ENCODE measurements around the gene PCSK5. TPM values are rescaled to one million over a fixed set of nuclear protein-coding genes. Genes with fewer than 3 reads are reported as not detected.

PCSK5 gene
- total and polyA plus RNA-seq, 2 donors (not counting 1 experiment from before 2014, with no cell fraction given), result 0.09 TPM; not detected in 1

DNA sequence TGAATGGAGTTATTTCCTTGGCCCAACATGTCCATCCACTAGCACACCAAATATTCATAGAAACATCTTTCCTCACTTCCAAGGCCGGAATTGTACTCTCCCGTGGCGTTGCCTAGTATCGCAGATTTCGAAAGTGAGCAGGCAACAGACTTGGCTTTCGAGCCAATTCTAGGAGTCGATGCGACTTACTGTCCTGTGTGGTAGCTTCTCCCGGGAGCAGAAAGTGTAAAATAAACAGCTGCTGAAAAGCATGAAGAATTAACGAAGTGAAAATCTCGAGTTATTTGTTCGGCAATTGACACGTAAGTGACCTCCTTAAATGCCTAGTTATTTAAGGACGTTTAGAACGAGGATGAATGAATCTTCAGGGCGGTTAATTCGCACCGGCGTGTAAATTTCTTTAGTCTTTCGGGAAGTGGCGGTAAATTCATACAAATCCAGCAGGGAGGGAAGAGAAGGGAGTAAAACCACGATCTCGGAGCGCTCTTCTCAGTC, 449 bp upstream of the PCSK5 start:
- peak overlapping the region; percentile 81 for H3K4me3 Mint-ChIP-seq
- peaks cover 17% of the 10 kb centered on the region for H3K4me1 Mint-ChIP-seq
- peak overlapping the region; percentile 66 for H2AFZ ChIP-seq (ENCODE audit: insufficient read depth, low read depth, low read length, poor library complexity, severe bottlenecking)
- peak overlapping the region; percentile 79 for H3K4me2 ChIP-seq (replicated peaks; ENCODE audit: low read depth, low read length, poor library complexity, severe bottlenecking)
- peaks cover 0 to 16% (median 0%) of the 10 kb centered on the region in 3 donors for H3K9me3 ChIP-seq (ENCODE audit: control extremely low read depth in 1 of 3, control insufficient read depth in 2 of 3, insufficient read depth in 1 of 3, low read length in 2 of 3)
- peaks cover 57% of the 10 kb centered on the region for H3K27me3 Mint-ChIP-seq
- peak overlapping the region; percentile 19 to 88 (median 49) for H3K4me3 ChIP-seq (ENCODE audit: control extremely low read depth in 1 of 5, extremely low read depth in 1 of 5, insufficient read depth in 1 of 5, low read depth in 2 of 5, low read length in 4 of 5)
- H3K4me1 ChIP-seq (ENCODE audit: control insufficient read depth in 2 of 2, insufficient read depth in 2 of 2, low read length in 2 of 2), result peaks cover 18 to 29% of the 10 kb centered on the region in 2 donors
- no peaks in the 10 kb centered on the region for H3K9me3 Mint-ChIP-seq (ENCODE audit: insufficient read depth)
- ChIA-PET CTCF (no interaction called here), POLR2A (no interaction called here)
- H3K27ac Mint-ChIP-seq, result no peak overlapping the region
- no peak overlapping the region for H3K27ac ChIP-seq (ENCODE audit: low read length in 2 of 2)
- peak overlapping the region; percentile 59 for H3K9ac ChIP-seq (ENCODE audit: low read length)
- H4K20me1 ChIP-seq (ENCODE audit: control insufficient read depth, insufficient read depth, low read length, poor library complexity, severe bottlenecking), result no peaks in the 10 kb centered on the region
- no peaks in the 10 kb centered on the region for H3K36me3 ChIP-seq (replicated peaks in 1 of 2; ENCODE audit: control extremely low read depth in 1 of 2, control insufficient read depth in 1 of 2, extremely low read depth in 1 of 2, insufficient read depth in 2 of 2, low read length in 1 of 2)
- TF ChIP-seq EZH2 (IDR thresholded peaks at IDR 0.05; ENCODE audit: borderline replicate concordance, insufficient read depth, low read depth, low read length, poor library complexity, severe bottlenecking), result no peak
- TF ChIP-seq, protein P1, sequence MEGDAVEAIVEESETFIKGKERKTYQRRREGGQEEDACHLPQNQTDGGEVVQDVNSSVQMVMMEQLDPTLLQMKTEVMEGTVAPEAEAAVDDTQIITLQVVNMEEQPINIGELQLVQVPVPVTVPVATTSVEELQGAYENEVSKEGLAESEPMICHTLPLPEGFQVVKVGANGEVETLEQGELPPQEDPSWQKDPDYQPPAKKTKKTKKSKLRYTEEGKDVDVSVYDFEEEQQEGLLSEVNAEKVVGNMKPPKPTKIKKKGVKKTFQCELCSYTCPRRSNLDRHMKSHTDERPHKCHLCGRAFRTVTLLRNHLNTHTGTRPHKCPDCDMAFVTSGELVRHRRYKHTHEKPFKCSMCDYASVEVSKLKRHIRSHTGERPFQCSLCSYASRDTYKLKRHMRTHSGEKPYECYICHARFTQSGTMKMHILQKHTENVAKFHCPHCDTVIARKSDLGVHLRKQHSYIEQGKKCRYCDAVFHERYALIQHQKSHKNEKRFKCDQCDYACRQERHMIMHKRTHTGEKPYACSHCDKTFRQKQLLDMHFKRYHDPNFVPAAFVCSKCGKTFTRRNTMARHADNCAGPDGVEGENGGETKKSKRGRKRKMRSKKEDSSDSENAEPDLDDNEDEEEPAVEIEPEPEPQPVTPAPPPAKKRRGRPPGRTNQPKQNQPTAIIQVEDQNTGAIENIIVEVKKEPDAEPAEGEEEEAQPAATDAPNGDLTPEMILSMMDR (IDR thresholded peaks at IDR 0.05), result no peak
- DNase-seq (no peak), ATAC-seq (ENCODE audit: low read depth) (no peak)
- H3K79me2 ChIP-seq (ENCODE audit: control insufficient read depth, insufficient read depth, low read length), result no peaks in the 10 kb centered on the region
- H3K27me3 ChIP-seq (replicated peaks in 1 of 4; ENCODE audit: control extremely low read depth in 1 of 4, control insufficient read depth in 3 of 4, insufficient read depth in 4 of 4, low read length in 3 of 4), result peaks cover 0 to 45% (median 20%) of the 10 kb centered on the region in 4 experiments
- 1% methylated on average over 19 of the region's 24 CpGs for WGBS (ENCODE audit: insufficient coverage)
- intact Hi-C loops (cut with micrococcal nuclease), result no loop called here

DNA sequence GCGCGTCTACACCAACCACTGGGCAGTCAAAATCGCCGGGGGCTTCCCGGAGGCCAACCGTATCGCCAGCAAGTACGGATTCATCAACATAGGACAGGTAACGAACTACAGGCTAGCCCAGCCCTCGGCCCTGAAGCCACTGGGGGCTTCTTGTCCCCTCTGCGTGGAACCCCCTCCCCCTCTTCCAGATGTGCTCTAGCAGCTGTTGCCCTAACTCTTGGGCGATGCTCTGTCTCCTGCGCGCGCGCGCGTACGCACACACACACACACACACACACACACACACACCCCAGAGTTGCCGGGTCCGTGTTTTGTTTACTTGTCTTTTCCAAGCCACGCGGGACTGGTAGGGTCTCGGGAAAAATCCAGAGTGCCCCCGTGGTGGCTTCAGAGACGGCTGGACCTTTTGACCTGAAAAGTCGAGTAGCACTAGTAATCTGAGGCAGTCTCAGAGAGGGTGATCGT, 836 bp downstream of the PCSK5 start:
- Mint-ChIP-seq H3K27me3 (peaks cover 59% of the 10 kb centered on the region), H3K4me1 (peaks cover 17% of the 10 kb centered on the region), H3K27ac (no peak overlapping the region), H3K9me3 (ENCODE audit: insufficient read depth) (no peaks in the 10 kb centered on the region), H3K4me3 (peak overlapping the region; percentile 48)
- Histone ChIP-seq H3K4me3 (ENCODE audit: control extremely low read depth in 1 of 5, extremely low read depth in 1 of 5, insufficient read depth in 1 of 5, low read depth in 2 of 5, low read length in 4 of 5) (peak overlapping the region in 3 of 5 experiments; percentile 12 to 50 (median 49)), H3K36me3 (replicated peaks in 1 of 2; ENCODE audit: control extremely low read depth in 1 of 2, control insufficient read depth in 1 of 2, extremely low read depth in 1 of 2, insufficient read depth in 2 of 2, low read length in 1 of 2) (no peaks in the 10 kb centered on the region), H3K9ac (ENCODE audit: low read length) (peak overlapping the region; percentile 59), H4K20me1 (ENCODE audit: control insufficient read depth, insufficient read depth, low read length, poor library complexity, severe bottlenecking) (no peaks in the 10 kb centered on the region), H3K4me1 (ENCODE audit: control insufficient read depth in 2 of 2, insufficient read depth in 2 of 2, low read length in 2 of 2) (peaks cover 18 to 29% of the 10 kb centered on the region in 2 donors), H3K9me3 (ENCODE audit: control extremely low read depth in 1 of 3, control insufficient read depth in 2 of 3, insufficient read depth in 1 of 3, low read length in 2 of 3) (peaks cover 0 to 16% (median 0%) of the 10 kb centered on the region in 3 donors), H3K27me3 (replicated peaks in 1 of 4; ENCODE audit: control extremely low read depth in 1 of 4, control insufficient read depth in 3 of 4, insufficient read depth in 4 of 4, low read length in 3 of 4) (peaks cover 0 to 45% (median 20%) of the 10 kb centered on the region in 4 experiments), H2AFZ (ENCODE audit: insufficient read depth, low read depth, low read length, poor library complexity, severe bottlenecking) (peak overlapping the region; percentile 66), H3K79me2 (ENCODE audit: control insufficient read depth, insufficient read depth, low read length) (no peaks in the 10 kb centered on the region), H3K27ac (ENCODE audit: low read length in 2 of 2) (no peak overlapping the region), H3K4me2 (replicated peaks; ENCODE audit: low read depth, low read length, poor library complexity, severe bottlenecking) (peak overlapping the region; percentile 79)
- ChIA-PET CTCF (no interaction called here), POLR2A (no interaction called here)
- under 1% methylated on average over 28 of the region's 28 CpGs for WGBS (ENCODE audit: insufficient coverage)
- ATAC-seq (ENCODE audit: low read depth) (no peak), DNase-seq (peak; percentile 4)
- TF ChIP-seq EZH2 (IDR thresholded peaks at IDR 0.05; ENCODE audit: borderline replicate concordance, insufficient read depth, low read depth, low read length, poor library complexity, severe bottlenecking), result no peak
- TF ChIP-seq, protein P1 (IDR thresholded peaks at IDR 0.05), result no peak
- intact Hi-C loops (cut with micrococcal nuclease), result no loop called here
